Omental fat pad (tissue), 4 donors: ENCODE results near the gene ZNF428. TPM values are rescaled to one million over a fixed set of nuclear protein-coding genes. Genes with fewer than 3 reads are reported as not detected.
"Not testable (repeated sequence)": the region's sequence is repeated elsewhere in the genome, so short reads cannot be mapped to it uniquely, and the experiment has no call there.

Experiments used
- ATAC-seq: fragments of 150-250 bp; one replicate; pipeline ENCODE4 v1.9.1; 2016; ENCODE audit warnings: mild to moderate bottlenecking, moderate library complexity; ENCODE audit not compliant: low FRiP score
- DNase-seq: peaks from one replicate; pipeline ENCODE4 v3.0.0-alpha.2; 2019; ENCODE audit warnings: low spot score
- CTCF ChIP-seq, 3 donors: fragments of 450-650 bp; IDR thresholded peaks; one replicate each; pipeline ENCODE4 v1.5.1; 2016 to 2017; ENCODE audit warnings: antibody characterized with exemption in 3 of 3, mild to moderate bottlenecking in 3 of 3, moderate library complexity in 2 of 3
- total RNA-seq, 4 donors: library from RNA; depleted of rRNA; stranded (reverse); fragments of >200 nt; gene quantifications; one replicate each; pipeline ENCODE4 v1.1.0, GENCODE V29; 2016

Gene ZNF428
- total RNA-seq, 4 donors from 2014 or later, result 15.4 to 22.1 (median 16.2) TPM

GRCh38 chr19:43660971-43661360 lies 41.5 kb upstream of the ZNF428 start:
- TF ChIP-seq CTCF (IDR thresholded peaks at IDR 0.05), result no peak
- ATAC-seq (no peak), DNase-seq (no peak)

DNA sequence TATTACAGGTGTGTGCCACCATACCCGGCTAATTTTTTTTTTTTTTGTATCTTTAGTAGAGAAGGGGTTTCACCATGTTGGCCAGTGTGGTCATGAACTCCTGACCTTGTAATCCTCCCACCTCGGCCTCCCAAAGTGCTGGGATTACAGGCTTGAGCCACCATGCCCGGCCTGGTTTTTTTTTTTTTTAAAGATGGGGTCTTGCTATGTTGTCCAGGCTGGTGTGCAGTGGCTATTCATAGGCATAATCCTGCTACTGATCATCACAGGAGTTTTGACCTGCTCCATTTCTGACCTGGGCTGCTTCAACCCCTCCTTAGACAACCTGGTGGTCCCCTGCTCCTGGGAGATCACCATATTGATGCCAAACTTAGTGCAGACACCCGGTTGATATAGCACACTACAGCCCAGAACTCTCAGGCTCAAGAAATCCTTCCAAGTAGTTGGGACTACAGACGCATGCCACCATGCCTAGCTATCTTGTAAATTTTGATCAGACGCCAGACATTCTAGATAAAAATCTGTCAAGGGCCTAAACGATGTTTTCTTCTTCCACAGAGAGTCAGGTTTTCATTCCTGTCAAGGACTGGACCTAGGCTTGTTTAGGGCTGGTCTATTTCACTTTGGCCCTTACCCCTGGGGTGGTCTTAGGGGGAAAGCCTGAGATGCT lies 41.0 kb upstream of the ZNF428 start:
- ATAC-seq, result no peak
- no peak for TF ChIP-seq CTCF (IDR thresholded peaks at IDR 0.05)
- DNase-seq, result no peak

DNA sequence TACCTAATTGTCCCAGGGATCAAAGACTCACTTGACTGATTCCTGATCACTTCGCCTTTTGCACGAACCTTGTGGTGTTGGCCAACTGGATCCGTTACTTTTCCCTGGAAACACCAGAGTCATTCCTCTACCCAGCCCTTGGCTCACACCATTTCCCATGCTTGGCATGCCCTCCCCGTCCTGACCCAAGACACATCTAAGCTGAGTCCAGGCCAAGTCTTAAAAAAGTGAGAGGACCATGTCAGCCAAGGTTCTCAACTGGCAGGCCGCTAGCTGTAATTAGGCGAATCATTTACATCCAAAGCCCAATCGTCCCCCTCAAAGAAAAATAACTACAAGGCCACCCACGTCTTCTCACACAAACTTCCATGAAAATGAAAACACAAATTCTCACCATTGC lies 39.1 kb upstream of the ZNF428 start:
- DNase-seq (no peak), ATAC-seq (no peak)
- no peak for TF ChIP-seq CTCF (IDR thresholded peaks at IDR 0.05)

DNA sequence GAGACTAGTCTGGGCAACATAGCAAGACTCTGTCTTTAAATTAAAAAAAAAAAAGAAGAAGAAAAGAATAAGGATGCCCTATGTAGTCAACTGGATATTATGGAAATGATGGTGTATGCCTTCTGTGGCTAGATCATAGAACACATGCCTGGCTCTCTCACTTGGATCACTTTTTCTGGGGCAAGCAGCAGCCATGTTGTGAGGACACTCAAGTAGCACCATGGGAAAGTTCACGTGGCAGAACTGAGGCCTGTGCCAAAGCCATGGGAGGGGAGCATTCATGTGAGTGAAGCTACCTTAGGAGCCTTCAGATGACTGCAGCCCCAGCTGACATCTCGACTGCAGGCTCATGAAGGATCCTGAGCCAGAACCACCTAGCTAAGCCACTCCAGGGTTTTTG lies 38.6 kb upstream of the ZNF428 start:
- no peak for TF ChIP-seq CTCF (IDR thresholded peaks at IDR 0.05)
- ATAC-seq (no peak), DNase-seq (no peak)

GRCh38 chr19:43656436-43656835 lies 37.0 kb upstream of the ZNF428 start:
- TF ChIP-seq CTCF (IDR thresholded peaks at IDR 0.05), result no peak
- no peak for DNase-seq
- ATAC-seq, result no peak

DNA sequence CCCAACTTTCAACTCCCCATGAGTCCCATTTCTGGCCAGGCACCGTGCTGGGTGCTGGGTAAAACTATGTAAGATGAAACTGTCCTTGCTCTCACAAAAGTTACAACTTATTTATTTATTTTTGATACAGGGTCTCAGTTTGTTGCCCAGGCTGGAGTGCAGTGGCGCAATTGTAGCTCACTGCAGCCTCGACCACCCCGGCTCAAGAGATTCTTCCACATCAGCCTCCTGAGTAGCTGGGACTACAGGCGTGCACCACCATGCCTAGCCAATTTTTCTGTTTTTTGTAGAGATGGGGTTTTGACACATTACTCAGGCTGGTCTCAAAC lies 33.1 kb upstream of the ZNF428 start:
- TF ChIP-seq CTCF (IDR thresholded peaks at IDR 0.05), result no peak
- DNase-seq (no peak), ATAC-seq (no peak)

GRCh38 chr19:43651758-43652545 lies 32.5 kb upstream of the ZNF428 start:
- peak in 1 of 3 donors; percentile 51 for TF ChIP-seq CTCF (IDR thresholded peaks at IDR 0.05)
- ATAC-seq (no peak), DNase-seq (no peak)

DNA sequence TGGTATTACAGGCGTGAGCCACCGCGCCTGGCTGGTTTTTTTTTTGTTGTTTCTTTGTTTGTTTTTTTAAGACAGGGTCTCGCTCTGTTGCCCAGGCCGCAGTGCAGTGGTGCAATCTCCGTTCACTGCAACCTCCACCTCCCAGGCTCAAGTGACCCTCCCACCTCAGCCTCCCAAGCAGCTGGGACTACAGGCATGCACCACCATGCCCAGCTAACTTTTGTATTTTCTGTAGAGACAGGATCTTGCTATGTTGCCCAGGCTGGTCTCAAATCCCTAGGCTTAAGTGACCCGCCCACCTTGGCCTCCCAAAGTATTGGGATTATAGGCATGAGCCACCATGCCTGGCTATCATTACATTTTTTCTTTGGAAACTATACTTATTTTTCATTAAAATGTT lies 30.8 kb upstream of the ZNF428 start:
- DNase-seq, ATAC-seq: not testable (repeated sequence)
